Activated naive CD4-positive, alpha-beta T cell treated with anti-CD3 and anti-CD28 coated beads for 36 hours (primary cell): Measurements from ENCODE around the gene KCNK7. TPM values are rescaled to one million over a fixed set of nuclear protein-coding genes. Genes with fewer than 3 reads are reported as not detected.

ENCODE experiments used
- CTCF ChIA-PET: fragments of 350-600 bp; sonication (Branson Sonifier 250); formaldehyde crosslinking; loops from one replicate; lab custom pipeline; 2021; ENCODE audit warnings: antibody characterized with exemption; lab: Charles Lee
- DNase-seq: peaks from one replicate; pipeline ENCODE4 v3.0.0-alpha.2; 2020
- H3K27ac Mint-ChIP-seq: one replicate; pipeline ENCODE4 v1.8.0; 2021; ENCODE audit warnings: mild to moderate bottlenecking, mixed read lengths
- H3K27me3 Mint-ChIP-seq: one replicate; pipeline ENCODE4 v1.8.0; 2021; ENCODE audit warnings: low read depth, mixed read lengths
- H3K36me3 Mint-ChIP-seq: one replicate; pipeline ENCODE4 v1.8.0; 2021; ENCODE audit warnings: low read depth, mixed read lengths
- H3K4me1 Mint-ChIP-seq: one replicate; pipeline ENCODE4 v1.8.0; 2021; ENCODE audit warnings: low read depth, mixed read lengths
- H3K4me3 Mint-ChIP-seq: one replicate; pipeline ENCODE4 v1.8.0; 2021; ENCODE audit warnings: mild to moderate bottlenecking, moderate library complexity, mixed read lengths
- H3K9me3 Mint-ChIP-seq: one replicate; pipeline ENCODE4 v1.8.0; 2021; ENCODE audit warnings: mixed read lengths
- intact Hi-C: fragments of 100-400 bp; cut with micrococcal nuclease; formaldehyde crosslinking; loops from one replicate; pipeline ENCODE4 v1.15.1; 2023
- total RNA-seq, 2 experiments: library from RNA; stranded (reverse); gene quantifications; one replicate each; pipeline ENCODE4 v1.2.3, GENCODE V29; 2021

The KCNK7 gene
- total RNA-seq, 2 experiments from 2014 or later, result 0.35 TPM; not detected in 1

GRCh38 chr11:65589444-65590239 is 6.0 kb downstream of the KCNK7 start:
- no peak overlapping the region for H3K4me3 Mint-ChIP-seq
- intact Hi-C loops, result loop anchor here (1.0 kb wide), 1 partner anchor 223 kb away; no protein-coding TSS in a partner anchor
- peaks cover 29% of the 10 kb centered on the region for H3K4me1 Mint-ChIP-seq
- CTCF ChIA-PET, result interaction anchor here (0.7 to 5.7 kb wide), 8 partner anchors 8 to 49 kb away, joined by 3 to 46 read pairs (median 7); partner anchors contain the start of genes EHBP1L1 and FAM89B
- no peaks in the 10 kb centered on the region for H3K9me3 Mint-ChIP-seq
- H3K27me3 Mint-ChIP-seq, result no peaks in the 10 kb centered on the region
- no peak overlapping the region for H3K27ac Mint-ChIP-seq
- no peaks in the 10 kb centered on the region for H3K36me3 Mint-ChIP-seq
- peak; percentile 37 for DNase-seq

- Mint-ChIP-seq H3K4me1 (peaks cover 29% of the 10 kb centered on the region), H3K36me3 (peaks cover 2% of the 10 kb centered on the region), H3K4me3 (no peak overlapping the region), H3K27me3 (no peaks in the 10 kb centered on the region), H3K9me3 (no peaks in the 10 kb centered on the region), H3K27ac (peak overlapping the region; percentile 90)
- intact Hi-C loops, result loop anchor here (1.0 kb wide), 3 partner anchors 14 to 222 kb away; no protein-coding TSS in a partner anchor
- CTCF ChIA-PET, result interaction anchor here (0.6 to 5.7 kb wide), 15 partner anchors 10 to 313 kb away, joined by 3 to 46 read pairs (median 5); partner anchors contain the start of genes EHBP1L1 and FAM89B
- DNase-seq, result peak; percentile 86
Measured at GRCh38 chr11:65588199-65589054, 7.2 kb downstream of the KCNK7 start.

GRCh38 chr11:65586676-65587075 is 8.9 kb downstream of the KCNK7 start:
- Mint-ChIP-seq H3K36me3 (peaks cover 2% of the 10 kb centered on the region), H3K4me1 (peaks cover 29% of the 10 kb centered on the region), H3K27ac (no peak overlapping the region), H3K4me3 (no peak overlapping the region), H3K27me3 (no peaks in the 10 kb centered on the region), H3K9me3 (no peaks in the 10 kb centered on the region)
- DNase-seq, result no peak
- intact Hi-C loops, result no loop called here
- CTCF ChIA-PET, result interaction anchor here (1.1 to 5.7 kb wide), 3 partner anchors 10 to 45 kb away, joined by 4 to 46 read pairs (median 35); partner anchors contain the start of gene EHBP1L1

- CTCF ChIA-PET, result interaction anchor here (4.6 to 5.7 kb wide), 2 partner anchors 10 to 45 kb away, joined by 35 to 46 read pairs; partner anchors contain the start of gene EHBP1L1
- Mint-ChIP-seq H3K9me3 (no peaks in the 10 kb centered on the region), H3K27ac (no peak overlapping the region), H3K4me3 (no peak overlapping the region), H3K36me3 (peaks cover 2% of the 10 kb centered on the region), H3K4me1 (peaks cover 29% of the 10 kb centered on the region), H3K27me3 (no peaks in the 10 kb centered on the region)
- DNase-seq, result no peak
- intact Hi-C loops, result no loop called here
Measured at GRCh38 chr11:65586247-65586630, 9.4 kb downstream of the KCNK7 start.

GRCh38 chr11:65585396-65586246 is 10.0 kb downstream of the KCNK7 start:
- H3K4me3 Mint-ChIP-seq, result no peak overlapping the region

GRCh38 chr11:65584723-65585171 is 10.9 kb downstream of the KCNK7 start:
- intact Hi-C loops, result no loop called here
- H3K4me1 Mint-ChIP-seq, result peaks cover 29% of the 10 kb centered on the region
- H3K9me3 Mint-ChIP-seq, result no peaks in the 10 kb centered on the region
- H3K36me3 Mint-ChIP-seq, result peaks cover 4% of the 10 kb centered on the region
- H3K27ac Mint-ChIP-seq, result no peak overlapping the region
- CTCF ChIA-PET, result interaction anchor here (0.9 to 2.0 kb wide), 2 partner anchors 9 to 12 kb away, joined by 3 to 5 read pairs; partner anchors contain the start of gene FAM89B
- no peak for DNase-seq
- no peaks in the 10 kb centered on the region for H3K27me3 Mint-ChIP-seq
- H3K4me3 Mint-ChIP-seq, result no peak overlapping the region

More at GRCh38 chr11:65585396-65586246, 10.0 kb downstream of the KCNK7 start:
- intact Hi-C loops, result no loop called here
- DNase-seq, result no peak
- no peak overlapping the region for H3K27ac Mint-ChIP-seq
- H3K9me3 Mint-ChIP-seq, result no peaks in the 10 kb centered on the region
- CTCF ChIA-PET, result interaction anchor here (0.9 to 5.7 kb wide), 4 partner anchors 9 to 44 kb away, joined by 3 to 46 read pairs (median 20); partner anchors contain the start of genes EHBP1L1 and FAM89B
- no peaks in the 10 kb centered on the region for H3K27me3 Mint-ChIP-seq
- H3K36me3 Mint-ChIP-seq, result peaks cover 4% of the 10 kb centered on the region
- peaks cover 29% of the 10 kb centered on the region for H3K4me1 Mint-ChIP-seq

GRCh38 chr11:65584106-65584505 is 11.5 kb downstream of the KCNK7 start:
- H3K9me3 Mint-ChIP-seq, result no peaks in the 10 kb centered on the region
- no peak overlapping the region for H3K4me3 Mint-ChIP-seq
- no peaks in the 10 kb centered on the region for H3K27me3 Mint-ChIP-seq
- CTCF ChIA-PET, result interaction anchor here (1.1 to 2.0 kb wide), 2 partner anchors 10 to 11 kb away, joined by 3 to 5 read pairs; partner anchors contain the start of gene FAM89B
- H3K36me3 Mint-ChIP-seq, result peaks cover 4% of the 10 kb centered on the region
- no peak for DNase-seq
- intact Hi-C loops, result no loop called here
- H3K4me1 Mint-ChIP-seq, result peaks cover 27% of the 10 kb centered on the region
- no peak overlapping the region for H3K27ac Mint-ChIP-seq

GRCh38 chr11:65583589-65583988 is 12.0 kb downstream of the KCNK7 start:
- Mint-ChIP-seq H3K9me3 (no peaks in the 10 kb centered on the region), H3K27me3 (no peaks in the 10 kb centered on the region), H3K27ac (peak overlapping the region; percentile 10), H3K4me3 (no peak overlapping the region), H3K4me1 (peaks cover 23% of the 10 kb centered on the region), H3K36me3 (peaks cover 4% of the 10 kb centered on the region)
- intact Hi-C loops, result no loop called here
- no peak for DNase-seq
- CTCF ChIA-PET, result interaction anchor here (1.1 kb wide), 1 partner anchor 10 kb away, joined by 3 read pairs; no protein-coding TSS in a partner anchor

- Mint-ChIP-seq H3K27ac (no peak overlapping the region), H3K4me3 (no peak overlapping the region), H3K27me3 (no peaks in the 10 kb centered on the region), H3K4me1 (peaks cover 25% of the 10 kb centered on the region), H3K9me3 (no peaks in the 10 kb centered on the region), H3K36me3 (peaks cover 7% of the 10 kb centered on the region)
- DNase-seq, result no peak
- intact Hi-C loops, result no loop called here
- CTCF ChIA-PET, result interaction anchor here (0.9 kb wide), 1 partner anchor 40 kb away, joined by 4 read pairs; no protein-coding TSS in a partner anchor
Measured at GRCh38 chr11:65581928-65582327, 13.7 kb downstream of the KCNK7 start.

- intact Hi-C loops, result no loop called here
- H3K4me1 Mint-ChIP-seq, result peaks cover 20% of the 10 kb centered on the region
- no peaks in the 10 kb centered on the region for H3K27me3 Mint-ChIP-seq
- no peak overlapping the region for H3K27ac Mint-ChIP-seq
- peaks cover 7% of the 10 kb centered on the region for H3K36me3 Mint-ChIP-seq
- DNase-seq, result no peak
- H3K9me3 Mint-ChIP-seq, result no peaks in the 10 kb centered on the region
- CTCF ChIA-PET, result no interaction called here
- H3K4me3 Mint-ChIP-seq, result no peak overlapping the region
Measured at GRCh38 chr11:65580756-65581155, 14.8 kb downstream of the KCNK7 start.
